A673 (cell line): ENCODE data around the gene GPBP1L1. TPM values are rescaled to one million over a fixed set of nuclear protein-coding genes. Genes with fewer than 3 reads are reported as not detected.

ENCODE experiments used
- BruUV-seq: library from RNA; stranded (reverse); fragments of 400-500 nt; replicated peaks from 2 replicates; lab custom pipeline; 2021; lab: Mats Ljungman, UMichigan
- CTCF ChIA-PET: fragments of 300-600 bp; sonication (Branson Sonifier 250); formaldehyde crosslinking; loops from one replicate; lab custom pipeline; 2022; ENCODE audit warnings: antibody characterized with exemption; lab: Charles Lee
- POLR2A ChIA-PET: fragments of 300-600 bp; sonication (Branson Sonifier 250); formaldehyde crosslinking; loops from one replicate; lab custom pipeline; 2022; ENCODE audit warnings: antibody characterized with exemption; ENCODE audit not compliant: low non-redundant PET; lab: Charles Lee
- DNase-seq: peaks from one replicate; pipeline ENCODE4 v3.0.0-alpha.2; 2015; ENCODE audit warnings: low spot score
- H3K27ac ChIP-seq: fragments of 200-600 bp; sonication (generic); 2 replicates; pipeline ENCODE4 v1.5.1; 2016; ENCODE audit warnings: mixed run types, low read depth, mild to moderate bottlenecking, mixed read lengths, antibody characterized with exemption, low read length; ENCODE audit not compliant: poor library complexity, severe bottlenecking
- H3K27me3 ChIP-seq: fragments of 200-600 bp; sonication (generic); replicated peaks from 2 replicates; pipeline ENCODE4 v1.6.1; 2017; ENCODE audit warnings: mixed run types, low read depth, mild to moderate bottlenecking, mixed read lengths, antibody characterized with exemption, low read length; ENCODE audit not compliant: insufficient read depth, poor library complexity
- H3K36me3 ChIP-seq: fragments of 200-600 bp; sonication (generic); 2 replicates; pipeline ENCODE4 v1.6.1; 2016; ENCODE audit warnings: mixed run types, mild to moderate bottlenecking, mixed read lengths, antibody characterized with exemption, low read length; ENCODE audit not compliant: insufficient read depth, poor library complexity, severe bottlenecking
- H3K4me1 ChIP-seq: fragments of 200-600 bp; sonication (generic); 2 replicates; pipeline ENCODE4 v1.6.1; 2017; ENCODE audit warnings: mixed run types, mild to moderate bottlenecking, mixed read lengths, antibody characterized with exemption, low read length; ENCODE audit not compliant: insufficient read depth, poor library complexity, severe bottlenecking
- H3K4me3 ChIP-seq: fragments of 200-600 bp; sonication (generic); 2 replicates; pipeline ENCODE4 v1.5.1; 2016; ENCODE audit warnings: low read depth, mixed run types, mild to moderate bottlenecking, mixed read lengths, low read length; ENCODE audit not compliant: poor library complexity, severe bottlenecking
- H3K9me3 ChIP-seq: fragments of 200-600 bp; sonication (generic); 2 replicates; pipeline ENCODE4 v1.6.1; 2016; ENCODE audit warnings: mixed run types, low read depth, mild to moderate bottlenecking, mixed read lengths, antibody characterized with exemption, low read length; ENCODE audit not compliant: poor library complexity, severe bottlenecking
- EZH2 ChIP-seq: fragments of 200-600 bp; sonication (generic); IDR thresholded peaks from 2 replicates; pipeline ENCODE4 v1.6.1; 2017; ENCODE audit warnings: borderline replicate concordance, low read depth, mild to moderate bottlenecking, mixed read lengths, antibody characterized with exemption, low read length; ENCODE audit not compliant: poor library complexity, severe bottlenecking
- intact Hi-C: fragments of 100-400 bp; cut with micrococcal nuclease; formaldehyde crosslinking; loops from one replicate; pipeline ENCODE4 v1.10.0; 2022; ENCODE audit not compliant: unreplicated experiment
- total RNA-seq: library from RNA; stranded (reverse); gene quantifications from 2 replicates; pipeline ENCODE4 v1.2.3, GENCODE V29; 2021
- TF ChIP-seq, protein P1 (sequence below): fragments of 300-800, 200-600 bp; sonication (generic); conservative IDR thresholded peaks from 2 replicates; pipeline ENCODE4 v1.5.1; 2017; ENCODE audit warnings: low read depth, mild to moderate bottlenecking, antibody characterized with exemption, low read length, moderate library complexity, mixed read lengths

The GPBP1L1 gene
- total RNA-seq, 1 experiment from 2014 or later: 99.0 TPM

DNA sequence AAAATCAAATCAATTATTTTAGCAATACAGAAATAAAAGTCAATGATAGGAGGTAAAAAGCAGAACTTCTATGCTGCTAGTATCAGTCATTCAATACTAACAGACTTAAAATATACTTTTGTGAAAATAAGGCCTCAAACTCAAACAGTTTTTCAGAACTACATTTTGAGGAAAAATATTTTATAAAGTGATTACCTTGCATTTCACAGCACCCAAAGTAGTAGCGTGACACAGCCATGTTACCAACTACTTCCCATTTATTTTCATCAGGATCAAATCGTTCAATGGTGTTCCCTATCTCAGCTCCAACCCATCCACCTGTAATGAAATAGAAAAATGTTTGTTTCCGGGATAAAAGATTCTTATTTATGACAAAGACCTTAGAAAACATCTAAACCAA, 30.4 kb upstream of the GPBP1L1 start:
- Histone ChIP-seq H3K4me3 (no peak overlapping the region), H3K27ac (no peak overlapping the region), H3K9me3 (no peaks in the 10 kb centered on the region), H3K27me3 (no peaks in the 10 kb centered on the region), H3K4me1 (no peaks in the 10 kb centered on the region), H3K36me3 (peaks cover 7% of the 10 kb centered on the region)
- intact Hi-C loops: no loop called here
- ChIA-PET POLR2A (no interaction called here), CTCF (no interaction called here)
- TF ChIP-seq, protein P1, sequence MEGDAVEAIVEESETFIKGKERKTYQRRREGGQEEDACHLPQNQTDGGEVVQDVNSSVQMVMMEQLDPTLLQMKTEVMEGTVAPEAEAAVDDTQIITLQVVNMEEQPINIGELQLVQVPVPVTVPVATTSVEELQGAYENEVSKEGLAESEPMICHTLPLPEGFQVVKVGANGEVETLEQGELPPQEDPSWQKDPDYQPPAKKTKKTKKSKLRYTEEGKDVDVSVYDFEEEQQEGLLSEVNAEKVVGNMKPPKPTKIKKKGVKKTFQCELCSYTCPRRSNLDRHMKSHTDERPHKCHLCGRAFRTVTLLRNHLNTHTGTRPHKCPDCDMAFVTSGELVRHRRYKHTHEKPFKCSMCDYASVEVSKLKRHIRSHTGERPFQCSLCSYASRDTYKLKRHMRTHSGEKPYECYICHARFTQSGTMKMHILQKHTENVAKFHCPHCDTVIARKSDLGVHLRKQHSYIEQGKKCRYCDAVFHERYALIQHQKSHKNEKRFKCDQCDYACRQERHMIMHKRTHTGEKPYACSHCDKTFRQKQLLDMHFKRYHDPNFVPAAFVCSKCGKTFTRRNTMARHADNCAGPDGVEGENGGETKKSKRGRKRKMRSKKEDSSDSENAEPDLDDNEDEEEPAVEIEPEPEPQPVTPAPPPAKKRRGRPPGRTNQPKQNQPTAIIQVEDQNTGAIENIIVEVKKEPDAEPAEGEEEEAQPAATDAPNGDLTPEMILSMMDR: no peak
- no peak for TF ChIP-seq EZH2
- no TSS peak for BruUV-seq
- no peak for DNase-seq

DNA sequence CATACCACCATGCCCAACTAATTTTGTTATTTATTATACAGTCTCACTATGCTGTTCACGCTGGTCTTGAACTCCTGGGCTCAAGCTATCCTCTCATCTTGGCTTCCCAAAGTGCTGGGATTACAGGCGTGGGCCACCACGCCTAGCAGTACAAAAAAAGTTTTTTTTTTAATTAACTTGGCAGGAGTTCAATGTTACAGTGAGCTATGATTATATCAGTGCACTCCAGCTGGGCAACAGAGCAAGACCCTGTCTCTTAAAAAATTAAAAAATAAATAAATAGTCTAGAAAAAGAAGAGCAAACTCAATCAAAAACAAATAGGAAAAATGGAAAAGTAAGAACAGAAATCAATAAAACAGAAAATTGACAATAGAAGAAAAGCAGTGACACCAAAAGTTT, 27.4 kb upstream of the GPBP1L1 start:
- no peak for DNase-seq
- BruUV-seq: no TSS peak
- TF ChIP-seq, protein P1: no peak
- no peak for TF ChIP-seq EZH2
- CTCF ChIA-PET: no interaction called here
- peaks cover 7% of the 10 kb centered on the region for H3K36me3 ChIP-seq
- intact Hi-C loops: no loop called here
- H3K27me3 ChIP-seq: no peaks in the 10 kb centered on the region
- no peaks in the 10 kb centered on the region for H3K9me3 ChIP-seq
- H3K4me3 ChIP-seq: no peak overlapping the region
- H3K27ac ChIP-seq: no peak overlapping the region
- H3K4me1 ChIP-seq: no peaks in the 10 kb centered on the region
- POLR2A ChIA-PET: no interaction called here

DNA sequence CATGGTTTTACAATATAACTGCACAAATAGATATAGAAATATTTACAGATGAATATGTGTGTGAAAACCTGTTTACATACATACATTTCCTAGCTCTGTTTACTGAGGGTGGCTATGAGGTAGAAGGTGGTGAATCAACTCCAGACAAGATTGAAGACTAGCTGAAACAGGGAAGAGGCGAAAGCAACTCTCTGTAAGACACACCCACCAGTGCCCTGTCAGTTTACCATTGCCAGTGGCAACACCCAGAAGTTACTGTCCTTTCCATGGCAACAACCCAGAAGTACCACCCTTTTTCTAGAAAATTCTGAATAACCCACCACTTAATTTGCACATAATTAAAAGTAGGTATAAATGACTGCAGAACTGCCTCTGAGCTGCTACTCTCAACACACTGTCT, 18.3 kb upstream of the GPBP1L1 start:
- Histone ChIP-seq H3K27me3 (no peaks in the 10 kb centered on the region), H3K4me3 (no peak overlapping the region), H3K27ac (no peak overlapping the region), H3K4me1 (no peaks in the 10 kb centered on the region), H3K9me3 (no peaks in the 10 kb centered on the region), H3K36me3 (no peaks in the 10 kb centered on the region)
- DNase-seq: no peak
- intact Hi-C loops: no loop called here
- no peak for TF ChIP-seq EZH2
- TF ChIP-seq, protein P1: no peak
- ChIA-PET POLR2A (no interaction called here), CTCF (no interaction called here)
- no TSS peak for BruUV-seq
